Smooth muscle cell (in vitro differentiated cells): ENCODE results near the gene HBB. TPM values are rescaled to one million over a fixed set of nuclear protein-coding genes. Genes with fewer than 3 reads are reported as not detected.
"Not testable (repeated sequence)": the region's sequence is repeated elsewhere in the genome, so short reads cannot be mapped to it uniquely, and the experiment has no call there.

Experiments used
- DNase-seq: peaks from one replicate; lab custom pipeline; 2025; ENCODE audit not compliant: unreplicated experiment; lab: John Stamatoyannopoulos, UW
- H2AFZ ChIP-seq: fragments of 200-600 bp; sonication (generic); 2 replicates; pipeline ENCODE4 v1.6.0; 2016; ENCODE audit warnings: antibody characterized with exemption, low read depth, mild to moderate bottlenecking
- H3F3A ChIP-seq: fragments of 200-600 bp; sonication (generic); 2 replicates; pipeline ENCODE4 v1.6.0; 2017; ENCODE audit warnings: antibody characterized with exemption, low read depth
- H3K27ac ChIP-seq: fragments of 200-600 bp; sonication (generic); 2 replicates; pipeline ENCODE4 v1.5.1; 2016; ENCODE audit warnings: low read depth, mild to moderate bottlenecking
- H3K27me3 ChIP-seq: fragments of 200-600 bp; sonication (generic); 2 replicates; pipeline ENCODE4 v1.6.1; 2016; ENCODE audit warnings: low read depth, mild to moderate bottlenecking
- H3K36me3 ChIP-seq: fragments of 200-600 bp; sonication (generic); 2 replicates; pipeline ENCODE4 v1.5.1; 2016; ENCODE audit warnings: low read depth
- H3K4me1 ChIP-seq: fragments of 200-600 bp; sonication (generic); 2 replicates; pipeline ENCODE4 v1.5.1; 2016; ENCODE audit warnings: low read depth
- H3K4me2 ChIP-seq: fragments of 200-600 bp; sonication (generic); 2 replicates; pipeline ENCODE4 v1.6.0; 2016; ENCODE audit warnings: mild to moderate bottlenecking
- H3K4me3 ChIP-seq: fragments of 200-600 bp; sonication (generic); 2 replicates; pipeline ENCODE4 v1.5.1; 2016; ENCODE audit warnings: mild to moderate bottlenecking
- H3K79me2 ChIP-seq: fragments of 200-600 bp; sonication (generic); 2 replicates; pipeline ENCODE4 v1.6.0; 2016; ENCODE audit warnings: low read depth, mild to moderate bottlenecking
- H3K9ac ChIP-seq: fragments of 200-600 bp; sonication (generic); 2 replicates; pipeline ENCODE4 v1.6.0; 2016; ENCODE audit warnings: low read depth
- H3K9me3 ChIP-seq: fragments of 200-600 bp; sonication (generic); replicated peaks from 2 replicates; pipeline ENCODE4 v1.5.1; 2016; ENCODE audit warnings: low read depth
- H4K20me1 ChIP-seq: fragments of 200-600 bp; sonication (generic); 2 replicates; pipeline ENCODE4 v1.6.0; 2016; ENCODE audit warnings: low read depth
- CTCF ChIP-seq: fragments of 200-600 bp; sonication (generic); IDR thresholded peaks from 2 replicates; pipeline ENCODE4 v1.5.1; 2017; ENCODE audit warnings: borderline replicate concordance, mild to moderate bottlenecking, antibody characterized with exemption; ENCODE audit not compliant: insufficient read depth, poor library complexity, severe bottlenecking
- WGBS: methylation state at CpG from one replicate; pipeline ENCODE4 v1.1.7; 2016; ENCODE audit warnings: low lambda C conversion rate; 5-methylcytosine and 5-hydroxymethylcytosine counted together
- polyA plus RNA-seq: library from polyadenylated mRNA; unstranded; fragments of >200 nt; fragmentation: Nextera tagmentation; extraction: Ambion mirVana; gene quantifications from 2 replicates; pipeline ENCODE4 v1.2.1, GENCODE V29; 2016
- total RNA-seq: library from RNA; depleted of rRNA; stranded (reverse); fragments of >200 nt; gene quantifications from 2 replicates; pipeline ENCODE4 v1.2.3, GENCODE V29; 2014

HBB gene
- total and polyA plus RNA-seq, 2 experiments from 2014 or later = not detected

GRCh38 chr11:5250543-5251204, 23.8 kb upstream of the HBB start:
- no peaks in the 10 kb centered on the region for H3K4me1 ChIP-seq
- H4K20me1 ChIP-seq = no peaks in the 10 kb centered on the region
- no peak overlapping the region for H3K27ac ChIP-seq
- no peak for TF ChIP-seq CTCF
- DNase-seq = no peak
- no peaks in the 10 kb centered on the region for H3F3A ChIP-seq
- no peak overlapping the region for H3K4me2 ChIP-seq
- H3K4me3 ChIP-seq = no peak overlapping the region
- H2AFZ ChIP-seq = no peak overlapping the region
- no peaks in the 10 kb centered on the region for H3K36me3 ChIP-seq
- no peaks in the 10 kb centered on the region for H3K27me3 ChIP-seq
- H3K9ac ChIP-seq = no peak overlapping the region
- H3K9me3 ChIP-seq = no peaks in the 10 kb centered on the region
- H3K79me2 ChIP-seq = no peaks in the 10 kb centered on the region
- WGBS = 93% methylated on average over 4 of the region's 4 CpGs

- H3K4me2 ChIP-seq, H3K4me3 ChIP-seq, H3K9me3 ChIP-seq: not testable (repeated sequence)
Observed at GRCh38 chr11:5249807-5250396, 23.0 kb upstream of the HBB start, which contains the start of gene HBG1. Gene HBG1, minus strand, starts transcription at chr11:5249857. Its CDS starts 53 bp downstream, at chr11:5249804.

GRCh38 chr11:5248498-5248897, 21.6 kb upstream of the HBB start:
- H4K20me1 ChIP-seq, H3K9ac ChIP-seq, H3K4me2 ChIP-seq, H2AFZ ChIP-seq, H3K27me3 ChIP-seq, H3K36me3 ChIP-seq, H3F3A ChIP-seq, H3K27ac ChIP-seq, H3K4me3 ChIP-seq, H3K4me1 ChIP-seq, H3K79me2 ChIP-seq, DNase-seq, H3K9me3 ChIP-seq: not testable (repeated sequence)
- WGBS = 73% methylated on average over 7 of the region's 7 CpGs

More at GRCh38 chr11:5249807-5250396, 23.0 kb upstream of the HBB start, which contains the start of gene HBG1:
- H4K20me1 ChIP-seq, H3K79me2 ChIP-seq, H3K27me3 ChIP-seq, H3K27ac ChIP-seq, DNase-seq, H3K36me3 ChIP-seq, H3K9ac ChIP-seq, H3F3A ChIP-seq, H3K4me1 ChIP-seq, H2AFZ ChIP-seq: not testable (repeated sequence)
- WGBS = 93% methylated on average over 3 of the region's 9 CpGs

GRCh38 chr11:5247472-5248192, 20.8 kb upstream of the HBB start:
- H2AFZ ChIP-seq = no peak overlapping the region
- 96% methylated on average over 3 of the region's 3 CpGs for WGBS
- DNase-seq = no peak

More at GRCh38 chr11:5247472-5248192, 20.8 kb upstream of the HBB start:
- Histone ChIP-seq H4K20me1 (no peaks in the 10 kb centered on the region), H3K4me1 (no peaks in the 10 kb centered on the region), H3K4me2 (no peak overlapping the region), H3K27me3 (no peaks in the 10 kb centered on the region), H3K9me3 (no peaks in the 10 kb centered on the region), H3K27ac (no peak overlapping the region), H3K36me3 (no peaks in the 10 kb centered on the region), H3F3A (no peaks in the 10 kb centered on the region), H3K79me2 (no peaks in the 10 kb centered on the region), H3K9ac (no peak overlapping the region), H3K4me3 (no peak overlapping the region)
- TF ChIP-seq CTCF = no peak
